Measurements from ENCODE around the gene ANGPTL2.

The ANGPTL2 gene

DNA sequence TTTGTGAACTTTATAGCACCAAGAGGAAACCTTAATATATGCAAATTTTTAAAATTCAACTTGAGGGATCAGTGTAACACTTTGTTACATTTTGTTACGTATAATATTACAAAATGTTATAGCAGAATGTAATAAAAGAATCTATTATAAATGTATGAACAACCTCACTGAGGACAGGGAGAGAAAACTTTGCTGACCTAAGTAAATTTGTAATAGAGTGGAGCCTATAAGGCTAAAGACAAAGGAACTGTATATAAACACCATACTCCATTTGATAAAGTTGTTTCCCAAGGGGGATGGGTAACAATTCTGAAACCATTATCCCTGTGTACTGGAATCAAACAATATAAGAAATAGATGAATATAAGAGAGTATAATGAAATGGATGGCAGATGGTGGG lies 77.3 kb downstream of the ANGPTL2 start:
- H3K4me1 ChIP-seq (ENCODE audit: insufficient read depth, low read length) = no peaks in the 10 kb centered on the region
- H3K79me2 ChIP-seq (ENCODE audit: insufficient read depth, low read length) = no peaks in the 10 kb centered on the region
- ATAC-seq (ENCODE audit: insufficient read depth, low read depth) (no peak), DNase-seq (no peak)
- no peak overlapping the region for H3K4me2 ChIP-seq (ENCODE audit: insufficient read depth, low read length)
- H2AFZ ChIP-seq (ENCODE audit: low read depth, low read length) = no peak overlapping the region
- no peak overlapping the region for H3K27ac ChIP-seq (ENCODE audit: low read length)
- no peak overlapping the region for H3K9ac ChIP-seq (ENCODE audit: low read depth, low read length)
- TF ChIP-seq, protein P1, sequence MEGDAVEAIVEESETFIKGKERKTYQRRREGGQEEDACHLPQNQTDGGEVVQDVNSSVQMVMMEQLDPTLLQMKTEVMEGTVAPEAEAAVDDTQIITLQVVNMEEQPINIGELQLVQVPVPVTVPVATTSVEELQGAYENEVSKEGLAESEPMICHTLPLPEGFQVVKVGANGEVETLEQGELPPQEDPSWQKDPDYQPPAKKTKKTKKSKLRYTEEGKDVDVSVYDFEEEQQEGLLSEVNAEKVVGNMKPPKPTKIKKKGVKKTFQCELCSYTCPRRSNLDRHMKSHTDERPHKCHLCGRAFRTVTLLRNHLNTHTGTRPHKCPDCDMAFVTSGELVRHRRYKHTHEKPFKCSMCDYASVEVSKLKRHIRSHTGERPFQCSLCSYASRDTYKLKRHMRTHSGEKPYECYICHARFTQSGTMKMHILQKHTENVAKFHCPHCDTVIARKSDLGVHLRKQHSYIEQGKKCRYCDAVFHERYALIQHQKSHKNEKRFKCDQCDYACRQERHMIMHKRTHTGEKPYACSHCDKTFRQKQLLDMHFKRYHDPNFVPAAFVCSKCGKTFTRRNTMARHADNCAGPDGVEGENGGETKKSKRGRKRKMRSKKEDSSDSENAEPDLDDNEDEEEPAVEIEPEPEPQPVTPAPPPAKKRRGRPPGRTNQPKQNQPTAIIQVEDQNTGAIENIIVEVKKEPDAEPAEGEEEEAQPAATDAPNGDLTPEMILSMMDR (IDR thresholded peaks at IDR 0.05; ENCODE audit: borderline replicate concordance, extremely low read depth, low read length, poor library complexity, severe bottlenecking) = no peak
- TF ChIP-seq EZH2 (IDR thresholded peaks at IDR 0.05; ENCODE audit: borderline replicate concordance, low read depth, low read length, severe bottlenecking) = no peak
- H3K9me3 ChIP-seq (ENCODE audit: insufficient read depth, low read length, severe bottlenecking) = no peaks in the 10 kb centered on the region
- no peaks in the 10 kb centered on the region for H4K20me1 ChIP-seq (ENCODE audit: insufficient read depth, low read length)
- no peaks in the 10 kb centered on the region for H3K36me3 ChIP-seq (ENCODE audit: insufficient read depth, low read length)
- no peak overlapping the region for H3K4me3 ChIP-seq (ENCODE audit: low read depth in 1 of 2, low read length in 2 of 2)
- H3K27me3 ChIP-seq (ENCODE audit: insufficient read depth, low read length, poor library complexity) = peaks cover 32% of the 10 kb centered on the region

DNA sequence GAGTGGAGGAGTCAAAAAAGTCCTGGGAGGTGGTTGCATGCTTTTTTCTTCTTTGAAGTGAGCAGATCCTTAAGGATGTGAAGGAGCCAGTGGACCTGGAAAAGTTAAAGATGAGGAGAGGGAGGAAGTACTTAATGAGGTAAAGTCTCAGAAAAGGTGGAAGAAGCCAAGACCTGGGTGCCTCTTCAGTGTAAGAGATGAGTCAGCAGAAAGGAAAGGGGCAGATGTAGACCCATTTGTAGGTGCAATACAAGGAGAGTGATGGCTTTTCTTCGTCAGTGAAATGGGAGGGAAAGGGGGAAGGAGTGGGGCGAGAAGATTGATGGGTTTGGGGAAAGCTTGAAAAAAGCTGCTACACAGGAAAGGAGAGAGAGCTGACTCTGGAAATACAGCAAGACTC lies 82.9 kb downstream of the ANGPTL2 start:
- no peaks in the 10 kb centered on the region for H3K36me3 ChIP-seq (ENCODE audit: insufficient read depth, low read length)
- ATAC-seq (ENCODE audit: insufficient read depth, low read depth) = no peak
- no peak overlapping the region for H3K27ac ChIP-seq (ENCODE audit: low read length)
- no peak for DNase-seq
- peaks cover 45% of the 10 kb centered on the region for H3K27me3 ChIP-seq (ENCODE audit: insufficient read depth, low read length, poor library complexity)
- TF ChIP-seq, protein P1 (IDR thresholded peaks at IDR 0.05; ENCODE audit: borderline replicate concordance, extremely low read depth, low read length, poor library complexity, severe bottlenecking) = no peak
- TF ChIP-seq EZH2 (IDR thresholded peaks at IDR 0.05; ENCODE audit: borderline replicate concordance, low read depth, low read length, severe bottlenecking) = no peak
- no peak overlapping the region for H3K4me3 ChIP-seq (ENCODE audit: low read depth in 1 of 2, low read length in 2 of 2)
- H2AFZ ChIP-seq (ENCODE audit: low read depth, low read length) = no peak overlapping the region
- H3K79me2 ChIP-seq (ENCODE audit: insufficient read depth, low read length) = no peaks in the 10 kb centered on the region
- H4K20me1 ChIP-seq (ENCODE audit: insufficient read depth, low read length) = 0 out of 2 replicates have a peak, but pooled peaks cover 3% of the 10 kb centered on the region
- no peaks in the 10 kb centered on the region for H3K4me1 ChIP-seq (ENCODE audit: insufficient read depth, low read length)
- no peak overlapping the region for H3K4me2 ChIP-seq (ENCODE audit: insufficient read depth, low read length)
- H3K9ac ChIP-seq (ENCODE audit: low read depth, low read length) = no peak overlapping the region
- H3K9me3 ChIP-seq (ENCODE audit: insufficient read depth, low read length, severe bottlenecking) = no peaks in the 10 kb centered on the region

DNA sequence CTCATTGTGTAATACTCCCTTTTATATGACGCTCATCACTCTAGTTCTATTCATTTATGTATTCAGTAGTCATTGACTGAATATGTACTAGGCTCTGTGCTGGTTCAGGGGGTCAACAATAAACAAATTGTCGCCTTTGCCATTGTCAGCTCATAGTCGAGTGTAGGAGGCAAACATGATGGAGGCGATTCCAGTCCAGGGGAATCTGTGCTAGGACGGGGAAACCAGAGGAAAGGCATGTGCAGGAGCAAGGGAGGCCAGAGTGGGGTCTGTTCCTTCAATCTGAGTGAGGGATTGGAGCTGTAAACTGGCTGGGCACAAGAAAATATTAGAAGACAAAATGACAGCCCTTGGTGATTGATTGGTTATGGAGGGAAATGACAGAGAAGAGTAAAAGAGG lies 83.9 kb downstream of the ANGPTL2 start:
- Histone ChIP-seq H4K20me1 (ENCODE audit: insufficient read depth, low read length) (0 out of 2 replicates have a peak, but pooled peaks cover 3% of the 10 kb centered on the region), H3K9me3 (ENCODE audit: insufficient read depth, low read length, severe bottlenecking) (no peaks in the 10 kb centered on the region), H3K27me3 (ENCODE audit: insufficient read depth, low read length, poor library complexity) (peaks cover 44% of the 10 kb centered on the region), H3K27ac (ENCODE audit: low read length) (no peak overlapping the region), H3K79me2 (ENCODE audit: insufficient read depth, low read length) (no peaks in the 10 kb centered on the region), H3K36me3 (ENCODE audit: insufficient read depth, low read length) (no peaks in the 10 kb centered on the region), H2AFZ (ENCODE audit: low read depth, low read length) (no peak overlapping the region), H3K4me3 (ENCODE audit: low read depth in 1 of 2, low read length in 2 of 2) (no peak overlapping the region), H3K4me1 (ENCODE audit: insufficient read depth, low read length) (no peaks in the 10 kb centered on the region), H3K4me2 (ENCODE audit: insufficient read depth, low read length) (no peak overlapping the region), H3K9ac (ENCODE audit: low read depth, low read length) (no peak overlapping the region)
- TF ChIP-seq EZH2 (IDR thresholded peaks at IDR 0.05; ENCODE audit: borderline replicate concordance, low read depth, low read length, severe bottlenecking) = no peak
- TF ChIP-seq, protein P1 (IDR thresholded peaks at IDR 0.05; ENCODE audit: borderline replicate concordance, extremely low read depth, low read length, poor library complexity, severe bottlenecking) = no peak
- DNase-seq = no peak
- ATAC-seq (ENCODE audit: insufficient read depth, low read depth) = no peak

Data from DND-41 (cell line).